ENCODE results near the gene EDC3. TPM values are rescaled to one million over a fixed set of nuclear protein-coding genes. Genes with fewer than 3 reads are reported as not detected.

Gene EDC3
- total RNA-seq, 1 experiment from 2014 or later = 62.0 TPM

DNA sequence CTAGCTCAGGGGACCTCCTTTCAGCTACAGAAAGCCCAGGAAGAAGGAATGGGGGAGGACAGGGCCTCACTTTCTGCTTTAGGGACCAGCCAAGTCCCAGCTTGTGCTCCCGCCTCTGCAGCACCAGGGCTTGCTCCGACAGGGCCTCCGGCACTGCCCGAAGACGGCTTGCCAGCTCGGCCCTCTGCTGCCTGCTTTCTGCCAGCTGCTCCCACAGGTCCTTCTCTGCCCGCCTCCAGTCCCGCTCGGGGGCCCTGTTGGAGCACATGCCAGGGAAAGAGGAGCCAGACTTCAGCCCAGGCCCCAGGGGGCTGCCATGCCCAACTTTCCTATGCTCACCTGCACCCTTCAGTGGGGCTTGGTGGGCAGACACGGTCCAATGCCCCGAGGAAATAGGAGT, 84.5 kb downstream of the EDC3 start:
- no peaks in the 10 kb centered on the region for H3K36me3 ChIP-seq (ENCODE audit: control insufficient read depth, insufficient read depth, low read length)
- no peaks in the 10 kb centered on the region for H3K9me3 ChIP-seq
- CTCF ChIA-PET = no interaction called here
- no peak for DNase-seq
- H3K27me3 Mint-ChIP-seq (ENCODE audit: insufficient read depth, unreplicated experiment) = peaks cover 3% of the 10 kb centered on the region
- H3K27ac Mint-ChIP-seq (ENCODE audit: unreplicated experiment) = no peak overlapping the region
- TF ChIP-seq CTCF (IDR thresholded peaks at IDR 0.05; ENCODE audit: insufficient read depth in 1 of 2, low read depth in 1 of 2, low read length in 1 of 2, severe bottlenecking in 1 of 2, unreplicated experiment in 1 of 2) = no peak
- H3K4me1 Mint-ChIP-seq (ENCODE audit: low read depth, unreplicated experiment) = no peaks in the 10 kb centered on the region
- POLR2A ChIA-PET = no interaction called here
- no peaks in the 10 kb centered on the region for H3K4me1 ChIP-seq
- BruUV-seq (replicated peaks) = no TSS peak
- no peak overlapping the region for H3K4me3 Mint-ChIP-seq (ENCODE audit: unreplicated experiment)
- intact Hi-C loops (cut with micrococcal nuclease; ENCODE audit: unreplicated experiment) = loop anchor here (5.0 kb wide), 1 partner anchor 69 kb away; the partner anchor contains the start of gene ARID3B
- H3K9me3 Mint-ChIP-seq (ENCODE audit: unreplicated experiment) = no peaks in the 10 kb centered on the region
- peaks cover 10% of the 10 kb centered on the region for H3K36me3 Mint-ChIP-seq (ENCODE audit: insufficient read depth, unreplicated experiment)
- no peaks in the 10 kb centered on the region for H3K27me3 ChIP-seq (replicated peaks; ENCODE audit: control insufficient read depth, insufficient read depth, low read length)
- no peak overlapping the region for H3K4me3 ChIP-seq (ENCODE audit: low read depth, low read length)

DNA sequence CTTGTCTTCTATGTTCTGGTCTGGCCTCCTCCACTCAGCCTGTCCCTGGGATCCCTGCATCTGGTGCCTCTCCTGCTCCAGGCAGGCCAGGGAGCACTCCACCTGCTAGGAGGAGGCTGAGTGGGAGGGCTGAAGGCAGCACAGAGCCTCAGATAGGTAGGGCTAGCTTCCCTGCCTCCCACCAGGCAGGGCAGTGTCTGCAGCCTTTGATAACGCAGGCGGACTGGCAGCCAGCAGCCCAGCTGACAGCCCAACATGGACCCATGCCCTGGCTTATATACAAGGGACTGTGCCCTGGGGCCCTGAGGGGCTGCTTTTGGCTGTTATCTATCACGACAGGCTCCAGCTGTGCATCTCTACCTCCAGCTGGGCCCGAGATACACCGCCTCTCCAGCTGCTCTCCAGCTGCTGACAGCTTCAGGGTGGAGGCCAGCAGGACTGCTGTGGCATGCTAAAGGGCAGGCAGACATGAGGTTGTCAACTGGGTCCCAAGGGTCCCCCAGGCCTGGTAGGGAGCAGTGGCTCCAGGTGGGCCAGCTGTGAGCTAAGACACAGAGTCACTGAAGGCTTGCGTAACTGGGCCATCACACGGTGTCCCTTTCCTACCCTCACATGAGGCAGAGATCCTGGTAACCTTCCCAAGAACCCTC, 85.4 kb downstream of the EDC3 start:
- DNase-seq = no peak
- Mint-ChIP-seq H3K36me3 (ENCODE audit: insufficient read depth, unreplicated experiment) (peaks cover under 1% of the 10 kb centered on the region), H3K27ac (ENCODE audit: unreplicated experiment) (no peak overlapping the region), H3K27me3 (ENCODE audit: insufficient read depth, unreplicated experiment) (peaks cover 3% of the 10 kb centered on the region), H3K9me3 (ENCODE audit: unreplicated experiment) (no peaks in the 10 kb centered on the region), H3K4me1 (ENCODE audit: low read depth, unreplicated experiment) (no peaks in the 10 kb centered on the region), H3K4me3 (ENCODE audit: unreplicated experiment) (no peak overlapping the region)
- TF ChIP-seq CTCF (IDR thresholded peaks at IDR 0.05; ENCODE audit: insufficient read depth in 1 of 2, low read depth in 1 of 2, low read length in 1 of 2, severe bottlenecking in 1 of 2, unreplicated experiment in 1 of 2) = no peak
- CTCF ChIA-PET = no interaction called here
- no peaks in the 10 kb centered on the region for H3K9me3 ChIP-seq
- intact Hi-C loops (cut with micrococcal nuclease; ENCODE audit: unreplicated experiment) = loop anchor here (5.0 kb wide), 1 partner anchor 68 kb away; the partner anchor contains the start of gene ARID3B
- no peaks in the 10 kb centered on the region for H3K27me3 ChIP-seq (replicated peaks; ENCODE audit: control insufficient read depth, insufficient read depth, low read length)
- BruUV-seq (replicated peaks) = no TSS peak
- H3K36me3 ChIP-seq (ENCODE audit: control insufficient read depth, insufficient read depth, low read length) = no peaks in the 10 kb centered on the region
- no peak overlapping the region for H3K4me3 ChIP-seq (ENCODE audit: low read depth, low read length)
- POLR2A ChIA-PET = no interaction called here
- H3K4me1 ChIP-seq = no peaks in the 10 kb centered on the region

GRCh38 chr15:74609938-74610301, 85.9 kb downstream of the EDC3 start:
- intact Hi-C loops (cut with micrococcal nuclease; ENCODE audit: unreplicated experiment) = loop anchor here (5.0 kb wide), 1 partner anchor 68 kb away; the partner anchor contains the start of gene ARID3B
- Mint-ChIP-seq H3K27me3 (ENCODE audit: insufficient read depth, unreplicated experiment) (peaks cover 3% of the 10 kb centered on the region), H3K9me3 (ENCODE audit: unreplicated experiment) (no peaks in the 10 kb centered on the region), H3K36me3 (ENCODE audit: insufficient read depth, unreplicated experiment) (no peaks in the 10 kb centered on the region), H3K4me3 (ENCODE audit: unreplicated experiment) (no peak overlapping the region), H3K4me1 (ENCODE audit: low read depth, unreplicated experiment) (no peaks in the 10 kb centered on the region), H3K27ac (ENCODE audit: unreplicated experiment) (no peak overlapping the region)
- CTCF ChIA-PET = no interaction called here
- no peaks in the 10 kb centered on the region for H3K36me3 ChIP-seq (ENCODE audit: control insufficient read depth, insufficient read depth, low read length)
- no peak for DNase-seq
- H3K4me3 ChIP-seq (ENCODE audit: low read depth, low read length) = no peak overlapping the region
- H3K9me3 ChIP-seq = no peaks in the 10 kb centered on the region
- POLR2A ChIA-PET = no interaction called here
- no peaks in the 10 kb centered on the region for H3K4me1 ChIP-seq
- no peak for TF ChIP-seq CTCF (IDR thresholded peaks at IDR 0.05; ENCODE audit: insufficient read depth in 1 of 2, low read depth in 1 of 2, low read length in 1 of 2, severe bottlenecking in 1 of 2, unreplicated experiment in 1 of 2)
- no peaks in the 10 kb centered on the region for H3K27me3 ChIP-seq (replicated peaks; ENCODE audit: control insufficient read depth, insufficient read depth, low read length)
- BruUV-seq (replicated peaks) = no TSS peak

Data from Caco-2 (cell line).